HepG2 (cell line): ENCODE measurements around the gene FLYWCH1. TPM values are rescaled to one million over a fixed set of nuclear protein-coding genes. Genes with fewer than 3 reads are reported as not detected.
A peak's percentile ranks its signal among the peaks of the same experiment; 100 is the strongest.

Experiments
- EEA1 ChIP-seq: sonication (generic); formaldehyde crosslinking; IDR thresholded peaks from 2 replicates; pipeline ENCODE4 v1.5.1; 2020; ENCODE audit warnings: mild to moderate bottlenecking, missing genetic modification reagents, borderline replicate concordance
- GLI4 ChIP-seq: sonication (generic); formaldehyde crosslinking; IDR thresholded peaks from 2 replicates; pipeline ENCODE4 v1.5.1; 2020; ENCODE audit warnings: missing genetic modification reagents, mild to moderate bottlenecking, moderate library complexity, borderline replicate concordance
- HNRNPH1 ChIP-seq: fragments of 200-400 bp; formaldehyde crosslinking; optimal IDR thresholded peaks from 2 replicates; pipeline ENCODE3; 2017; ENCODE audit warnings: mild to moderate bottlenecking, low read depth, low read length
- HOXA5 ChIP-seq: sonication (generic); formaldehyde crosslinking; IDR thresholded peaks from 2 replicates; pipeline ENCODE4 v1.4.0; 2020; ENCODE audit warnings: missing genetic modification reagents
- KMT2A ChIP-seq: sonication (generic); formaldehyde crosslinking; IDR thresholded peaks from 2 replicates; pipeline ENCODE4 v1.4.0; 2020; ENCODE audit warnings: missing genetic modification reagents
- LBX2 ChIP-seq: sonication (generic); formaldehyde crosslinking; IDR thresholded peaks from 2 replicates; pipeline ENCODE4 v1.5.0; 2020; ENCODE audit warnings: missing genetic modification reagents, mild to moderate bottlenecking, borderline replicate concordance
- MAX ChIP-seq: IDR thresholded peaks from 2 replicates; pipeline ENCODE4 v1.6.1; 2012; ENCODE audit warnings: inconsistent platforms
- MIXL1 ChIP-seq: IDR thresholded peaks from 2 replicates; pipeline ENCODE4 v1.6.1; 2016
- NFE2L2 ChIP-seq: fragments of 150-350 bp; IDR thresholded peaks from 2 replicates; pipeline ENCODE4 v1.6.1; 2014; ENCODE audit warnings: low read length
- RBAK ChIP-seq: sonication (generic); formaldehyde crosslinking; IDR thresholded peaks from 2 replicates; pipeline ENCODE4 v1.5.1; 2020; ENCODE audit warnings: mild to moderate bottlenecking, missing genetic modification reagents
- SAFB2 ChIP-seq: sonication (generic); formaldehyde crosslinking; IDR thresholded peaks from 2 replicates; pipeline ENCODE4 v1.5.1; 2020; ENCODE audit warnings: missing genetic modification reagents, low read depth, mild to moderate bottlenecking, borderline replicate concordance
- SMARCC2 ChIP-seq: fragments of 450-650 bp; IDR thresholded peaks from 2 replicates; pipeline ENCODE4 v1.6.1; 2017; ENCODE audit warnings: antibody characterized with exemption, mild to moderate bottlenecking
- SRY ChIP-seq: sonication (generic); formaldehyde crosslinking; IDR thresholded peaks from 2 replicates; pipeline ENCODE4 v1.8.0; 2022; ENCODE audit warnings: mild to moderate bottlenecking, missing genetic modification reagents
- TAF15 ChIP-seq: fragments of 200-400 bp; formaldehyde crosslinking; IDR thresholded peaks from one replicate; pipeline ENCODE4 v1.6.1; 2018; ENCODE audit warnings: mild to moderate bottlenecking, low read depth, low read length; ENCODE audit not compliant: poor library complexity, severe bottlenecking
- TFDP1 ChIP-seq: IDR thresholded peaks from 2 replicates; pipeline ENCODE4 v1.6.1; 2016; ENCODE audit warnings: missing compliant biosample characterization, missing genetic modification reagents, borderline replicate concordance
- TRIM24 ChIP-seq: sonication (generic); formaldehyde crosslinking; IDR thresholded peaks from 2 replicates; pipeline ENCODE4 v1.8.0; 2022; ENCODE audit warnings: mild to moderate bottlenecking, missing genetic modification reagents
- YEATS2 ChIP-seq: sonication (generic); formaldehyde crosslinking; IDR thresholded peaks from 2 replicates; pipeline ENCODE4 v1.4.0; 2020; ENCODE audit warnings: missing genetic modification reagents, borderline replicate concordance
- ZGPAT ChIP-seq: IDR thresholded peaks from 2 replicates; pipeline ENCODE4 v1.6.1; 2016; ENCODE audit warnings: mild to moderate bottlenecking
- ZMYM4 ChIP-seq: sonication (generic); formaldehyde crosslinking; IDR thresholded peaks from 2 replicates; pipeline ENCODE4 v1.8.1; 2023; ENCODE audit warnings: mild to moderate bottlenecking, missing genetic modification reagents
- ZNF260 ChIP-seq: sonication (generic); formaldehyde crosslinking; IDR thresholded peaks from 2 replicates; pipeline ENCODE4 v1.4.0; 2020; ENCODE audit warnings: missing genetic modification reagents, low read depth, mild to moderate bottlenecking, borderline replicate concordance
- ZNF430 ChIP-seq: sonication (generic); formaldehyde crosslinking; IDR thresholded peaks from 2 replicates; pipeline ENCODE4 v1.9.0; 2021; ENCODE audit warnings: mild to moderate bottlenecking, missing genetic modification reagents
- ZNF652 ChIP-seq: IDR thresholded peaks from 2 replicates; pipeline ENCODE4 v1.6.1; 2016; ENCODE audit warnings: low read depth, borderline replicate concordance
- ZNF788 ChIP-seq: sonication (generic); formaldehyde crosslinking; IDR thresholded peaks from 2 replicates; pipeline ENCODE4 v1.5.0; 2020; ENCODE audit warnings: mild to moderate bottlenecking, missing genetic modification reagents, borderline replicate concordance
- ZNF790 ChIP-seq: sonication (generic); formaldehyde crosslinking; IDR thresholded peaks from 2 replicates; pipeline ENCODE4 v1.8.0; 2022; ENCODE audit warnings: missing genetic modification reagents, mild to moderate bottlenecking, borderline replicate concordance
- ZNF883 ChIP-seq: sonication (generic); formaldehyde crosslinking; IDR thresholded peaks from 2 replicates; pipeline ENCODE4 v1.5.1; 2020; ENCODE audit warnings: mild to moderate bottlenecking, missing genetic modification reagents; ENCODE audit errors: not compliant biosample characterization
- ZUFSP ChIP-seq: sonication (generic); formaldehyde crosslinking; IDR thresholded peaks from 2 replicates; pipeline ENCODE4 v1.9.0; 2021; ENCODE audit warnings: missing genetic modification reagents, mild to moderate bottlenecking, borderline replicate concordance
- polyA plus RNA-seq, 8 experiments: library from polyadenylated mRNA; depleted of rRNA in 3 of 8; stranded (reverse) in 7 of 8; unstranded in 1 of 8; fragments of >200 nt; fragmentation: Illumina TruSeq in 4 of 8; extraction: Trizol in 4 of 8; gene quantifications; 2 replicates each; pipeline versions ENCODE4 v1.2.1 to v1.2.3, GENCODE V29; 2011 to 2016; ENCODE audit warnings: low read depth in 4 of 8, missing spikeins in 1 of 8, mixed read lengths in 1 of 8; ENCODE audit not compliant: insufficient read depth in 1 of 8
- total RNA-seq, 5 experiments: library from RNA; depleted of rRNA; stranded (reverse); fragments of >200 nt; fragmentation: Illumina TruSeq; extraction: Trizol; gene quantifications; 2 replicates each; pipeline ENCODE4 v1.2.3, GENCODE V29; 2016; ENCODE audit warnings: low read depth in 1 of 5

FLYWCH1 gene
- total and polyA plus RNA-seq, 2 of the 13 experiments (the other 11 are each of a cell fraction or from before 2014, with no cell fraction given), result 7.3 to 12.4 TPM

- peak; percentile 94 for TF ChIP-seq HOXA5 (CRISPR knock-in tag)
- peak; percentile 92 for TF ChIP-seq TFDP1 (CRISPR knock-in tag)
- peak; percentile 89; the same call in 1 of the 2 replicates for TF ChIP-seq YEATS2 (CRISPR knock-in tag)
- TF ChIP-seq EEA1 (CRISPR knock-in tag), result peak; percentile 68; the same call in 1 of the 2 replicates
- TF ChIP-seq ZMYM4 (CRISPR knock-in tag), result peak; percentile 83
- TF ChIP-seq KMT2A, result peak; percentile 79; the same call in 1 of the 2 replicates
- TF ChIP-seq ZNF652, result peak; percentile 32; the same call in 1 of the 2 replicates
- no peak for TF ChIP-seq ZNF260
- peak; percentile 97 for TF ChIP-seq ZNF790 (CRISPR knock-in tag)
- TF ChIP-seq LBX2 (CRISPR knock-in tag), result 0 out of 2 replicates have a peak, but pooled peaks have one; percentile 56
- TF ChIP-seq NFE2L2, result no peak
- peak; percentile 68 for TF ChIP-seq MAX
- TF ChIP-seq RBAK (CRISPR knock-in tag), result no peak
- TF ChIP-seq SAFB2 (CRISPR knock-in tag), result peak; percentile 56; the same call in 1 of the 2 replicates
- TF ChIP-seq TAF15, result no peak
- TF ChIP-seq TRIM24, result no peak
- TF ChIP-seq ZNF430, result peak; percentile 97
- TF ChIP-seq SRY, result peak; percentile 99
- peak; percentile 89 for TF ChIP-seq ZGPAT (CRISPR knock-in tag)
- TF ChIP-seq ZNF788 (CRISPR knock-in tag), result peak; percentile 96
- TF ChIP-seq HNRNPH1, result no peak
- TF ChIP-seq MIXL1 (CRISPR knock-in tag), result peak; percentile 80
- TF ChIP-seq GLI4 (CRISPR knock-in tag), result peak; percentile 98
- peak; percentile 93 for TF ChIP-seq ZNF883
- TF ChIP-seq SMARCC2, result no peak
- TF ChIP-seq ZUFSP (CRISPR knock-in tag), result no peak; the same call in 1 of the 2 replicates
These were observed 57.2 kb downstream of the FLYWCH1 start, which contains the start of gene PAQR4 (continued) for GRCh38 chr16:2968738-2969544.
